HepG2 (cell line): ENCODE results near the gene CCT7. TPM values are rescaled to one million over a fixed set of nuclear protein-coding genes. Genes with fewer than 3 reads are reported as not detected.
A peak's percentile ranks its signal among the peaks of the same experiment; 100 is the strongest.

Experiments
- ATAC-seq: fragments of 200-7000 bp; cut with Tn5 transposase; 3 replicates; pipeline ENCODE4 v1.9.1; 2020; ENCODE audit warnings: mild to moderate bottlenecking, moderate library complexity
- BruUV-seq: library from RNA; stranded (reverse); fragments of 400-500 nt; replicated peaks from 2 replicates; lab custom pipeline; 2021; lab: Mats Ljungman, UMichigan
- CTCF ChIA-PET: fragments of 300-600 bp; formaldehyde crosslinking; extraction: SDS; loops from one replicate; lab custom pipeline; 2021; ENCODE audit warnings: low total read pairs, inconsistent platforms, low intra/inter-chr PET ratio; lab: Yijun Ruan, JAX
- POLR2A ChIA-PET: fragments of 350-600 bp; sonication (Branson Sonifier 250); formaldehyde crosslinking; loops from one replicate; lab custom pipeline; 2020; ENCODE audit warnings: antibody characterized with exemption, inconsistent platforms; lab: Yijun Ruan, JAX
- DNase-seq: peaks from one replicate; pipeline ENCODE4 v3.0.0-alpha.2; 2015; ENCODE audit warnings: low spot score
- FAIRE-seq: peaks from 3 replicates; lab custom pipeline; 2011; peaks lifted over from hg19 to GRCh38; lab: Jason Lieb, UNC
- H2AFZ ChIP-seq: one replicate; pipeline ENCODE4 v1.6.1; 2011; ENCODE audit warnings: low read length, inconsistent platforms
- H3K27ac ChIP-seq: fragments of 300-600 bp; 3 replicates; pipeline ENCODE4 v1.8.0; 2011; ENCODE audit warnings: mixed run types, mild to moderate bottlenecking, mixed read lengths, low read length, inconsistent platforms; ENCODE audit not compliant: insufficient read depth; ENCODE audit errors: extremely low read length
- H3K27me3 ChIP-seq, 2 experiments: fragments of 200-600 bp in 1 of 2; 2 replicates in 1 of 2; 3 replicates in 1 of 2; pipeline versions ENCODE4 v1.6.0 to v1.8.0; 2011; ENCODE audit warnings: low read length in 2 of 2, mild to moderate bottlenecking in 2 of 2, moderate library complexity in 2 of 2, inconsistent platforms in 1 of 2; ENCODE audit not compliant: insufficient read depth in 2 of 2, control insufficient read depth in 1 of 2
- H3K36me3 ChIP-seq, 2 experiments: fragments of 200-600 bp in 1 of 2; replicated peaks in 1 of 2; 2 replicates in 1 of 2; 3 replicates in 1 of 2; pipeline versions ENCODE4 v1.5.1 to v1.8.0; 2011; ENCODE audit warnings: low read length in 2 of 2, inconsistent platforms in 1 of 2; ENCODE audit not compliant: insufficient read depth in 2 of 2, control insufficient read depth in 1 of 2
- H3K4me1 ChIP-seq: 2 replicates; pipeline ENCODE4 v1.5.1; 2012; ENCODE audit warnings: low read length, inconsistent platforms; ENCODE audit not compliant: insufficient read depth
- H3K4me2 ChIP-seq: 2 replicates; pipeline ENCODE4 v1.6.0; 2011; ENCODE audit warnings: low read depth, low read length, inconsistent platforms
- H3K4me3 ChIP-seq, 3 experiments: fragments of 200-600 bp in 1 of 3; sonication (generic), shearing (Covaris generic) in 1 of 3; replicated peaks in 1 of 3; 2 replicates each; pipeline ENCODE4 v1.5.1; 2011 to 2016; ENCODE audit warnings: low read length in 3 of 3, inconsistent platforms in 2 of 3, low read depth in 2 of 3, mild to moderate bottlenecking in 2 of 3, control low read depth in 1 of 3, mixed read lengths in 1 of 3; ENCODE audit not compliant: insufficient read depth in 1 of 3
- H3K79me2 ChIP-seq: one replicate; pipeline ENCODE4 v1.6.1; 2011; ENCODE audit warnings: low read length, inconsistent platforms; ENCODE audit not compliant: insufficient read depth
- H3K9ac ChIP-seq: 2 replicates; pipeline ENCODE4 v1.6.0; 2011; ENCODE audit warnings: mild to moderate bottlenecking, low read depth, low read length, inconsistent platforms; ENCODE audit not compliant: insufficient read depth
- H3K9me3 ChIP-seq: 2 replicates; pipeline ENCODE4 v1.5.1; 2012; ENCODE audit warnings: mild to moderate bottlenecking, low read length
- H4K20me1 ChIP-seq: 2 replicates; pipeline ENCODE4 v1.6.0; 2011; ENCODE audit warnings: inconsistent platforms, mild to moderate bottlenecking, low read length, moderate library complexity; ENCODE audit not compliant: insufficient read depth
- DMTF1 ChIP-seq: sonication (generic); formaldehyde crosslinking; IDR thresholded peaks from 2 replicates; pipeline ENCODE4 v1.4.0; 2020; ENCODE audit warnings: mild to moderate bottlenecking, missing genetic modification reagents
- HDAC6 ChIP-seq: fragments of 200-600 bp; sonication (generic); IDR thresholded peaks from 2 replicates; pipeline ENCODE4 v1.7.0; 2017; ENCODE audit warnings: mild to moderate bottlenecking, antibody characterized with exemption, low read length, low read depth
- KAT8 ChIP-seq: IDR thresholded peaks from 2 replicates; pipeline ENCODE4 v1.6.1; 2016; ENCODE audit warnings: missing genetic modification reagents, missing compliant biosample characterization
- KDM2A ChIP-seq: sonication (generic); formaldehyde crosslinking; IDR thresholded peaks from 2 replicates; pipeline ENCODE4 v1.4.0; 2020; ENCODE audit warnings: low read depth, missing genetic modification reagents, borderline replicate concordance
- MEF2D ChIP-seq: sonication (generic); formaldehyde crosslinking; IDR thresholded peaks from 2 replicates; pipeline ENCODE4 v1.5.1; 2020; ENCODE audit warnings: mild to moderate bottlenecking, missing genetic modification reagents
- NR2F6 ChIP-seq, 2 experiments: IDR thresholded peaks; 2 replicates each; pipeline ENCODE4 v1.6.1; 2016; ENCODE audit warnings: antibody characterized with exemption in 1 of 2, mild to moderate bottlenecking in 1 of 2
- PBX2 ChIP-seq: IDR thresholded peaks from 2 replicates; pipeline ENCODE4 v1.6.1; 2016; ENCODE audit warnings: control low read depth
- RBFOX2 ChIP-seq: fragments of 200-400 bp; formaldehyde crosslinking; IDR thresholded peaks from 2 replicates; pipeline ENCODE4 v1.6.1; 2017; ENCODE audit warnings: low read depth, mild to moderate bottlenecking, low read length
- SAFB2 ChIP-seq: sonication (generic); formaldehyde crosslinking; IDR thresholded peaks from 2 replicates; pipeline ENCODE4 v1.5.1; 2020; ENCODE audit warnings: missing genetic modification reagents, low read depth, mild to moderate bottlenecking, borderline replicate concordance
- TIGD3 ChIP-seq: sonication (generic); formaldehyde crosslinking; IDR thresholded peaks from 2 replicates; pipeline ENCODE4 v1.5.1; 2020; ENCODE audit warnings: mild to moderate bottlenecking, missing genetic modification reagents, borderline replicate concordance
- ZMAT3 ChIP-seq: sonication (generic); formaldehyde crosslinking; conservative IDR thresholded peaks from 2 replicates; pipeline ENCODE4 v1.7.0; 2021; ENCODE audit warnings: missing genetic modification reagents
- ZNF225 ChIP-seq: sonication (generic); formaldehyde crosslinking; IDR thresholded peaks from 2 replicates; pipeline ENCODE4 v1.4.0; 2020; ENCODE audit warnings: mild to moderate bottlenecking, missing genetic modification reagents
- ZNF3 ChIP-seq: IDR thresholded peaks from 2 replicates; pipeline ENCODE4 v1.7.0; 2017; ENCODE audit warnings: inconsistent platforms
- ZNF460 ChIP-seq: sonication (generic); formaldehyde crosslinking; IDR thresholded peaks from 2 replicates; pipeline ENCODE4 v1.5.1; 2020; ENCODE audit warnings: missing genetic modification reagents, mild to moderate bottlenecking, borderline replicate concordance
- ZNF569 ChIP-seq: sonication (generic); formaldehyde crosslinking; IDR thresholded peaks from 2 replicates; pipeline ENCODE4 v1.5.0; 2020; ENCODE audit warnings: mild to moderate bottlenecking, missing genetic modification reagents, moderate library complexity, borderline replicate concordance
- ZNF629 ChIP-seq: sonication (generic); formaldehyde crosslinking; conservative IDR thresholded peaks from 2 replicates; pipeline ENCODE4 v1.5.0; 2020; ENCODE audit warnings: missing genetic modification reagents
- ZNF766 ChIP-seq: sonication (generic); formaldehyde crosslinking; IDR thresholded peaks from 2 replicates; pipeline ENCODE4 v1.5.0; 2020; ENCODE audit warnings: missing genetic modification reagents, borderline replicate concordance
- ZNF879 ChIP-seq: sonication (generic); formaldehyde crosslinking; IDR thresholded peaks from 2 replicates; pipeline ENCODE4 v1.8.1; 2023; ENCODE audit warnings: missing genetic modification reagents
- WGBS: methylation state at CpG from one replicate; pipeline ENCODE4 v1.1.6; 2017; ENCODE audit warnings: low lambda C conversion rate; 5-methylcytosine and 5-hydroxymethylcytosine counted together
- in situ Hi-C: cut with HindIII; loops from 2 replicates; pipeline ENCODE4 v1.10.0; 2017; ENCODE audit warnings: low pct_unique_long_range_greater_than_20kb; ENCODE audit not compliant: extremely low pct_ligation_motif_present
- intact Hi-C: fragments of 100-400 bp; cut with micrococcal nuclease; formaldehyde crosslinking; loops from one replicate; pipeline ENCODE4 v1.10.0; 2022; ENCODE audit not compliant: unreplicated experiment
- polyA plus RNA-seq, 8 experiments: library from polyadenylated mRNA; depleted of rRNA in 3 of 8; stranded (reverse) in 7 of 8; unstranded in 1 of 8; fragments of >200 nt; fragmentation: Illumina TruSeq in 4 of 8; extraction: Trizol in 4 of 8; gene quantifications; 2 replicates each; pipeline versions ENCODE4 v1.2.1 to v1.2.3, GENCODE V29; 2011 to 2016; ENCODE audit warnings: low read depth in 4 of 8, missing spikeins in 1 of 8, mixed read lengths in 1 of 8; ENCODE audit not compliant: insufficient read depth in 1 of 8
- total RNA-seq, 5 experiments: library from RNA; depleted of rRNA; stranded (reverse); fragments of >200 nt; fragmentation: Illumina TruSeq; extraction: Trizol; gene quantifications; 2 replicates each; pipeline ENCODE4 v1.2.3, GENCODE V29; 2016; ENCODE audit warnings: low read depth in 1 of 5

CCT7 gene
- total and polyA plus RNA-seq, 2 of the 13 experiments (the other 11 are each of a cell fraction or from before 2014, with no cell fraction given) = 347 to 517 TPM

GRCh38 chr2:73283545-73284295 lies 49.6 kb downstream of the CCT7 start:
- Histone ChIP-seq H3K9ac (peak overlapping the region; percentile 74), H3K4me3 (peak overlapping the region; percentile 61 to 87 (median 85)), H4K20me1 (no peaks in the 10 kb centered on the region), H3K36me3 (no peaks in the 10 kb centered on the region), H3K4me2 (peak overlapping the region; percentile 98), H2AFZ (no peak overlapping the region), H3K9me3 (no peaks in the 10 kb centered on the region), H3K79me2 (peaks cover 8% of the 10 kb centered on the region), H3K27ac (peak overlapping the region; percentile 50), H3K27me3 (no peaks in the 10 kb centered on the region; a peak in 1 of 5 replicates), H3K4me1 (peaks cover 25% of the 10 kb centered on the region)
- POLR2A ChIA-PET = interaction anchor here (0.7 to 1.2 kb wide), 3 partner anchors 21 to 71 kb away, joined by 3 to 5 read pairs (median 4); partner anchors contain the start of gene CCT7
- in situ Hi-C loops = no loop called here
- intact Hi-C loops = loop anchor here (5.0 kb wide), 1 partner anchor 51 kb away; the partner anchor contains the start of genes CCT7 and PRADC1
- 0% methylated on average over 26 of the region's 43 CpGs for WGBS
- DNase-seq (no peak), FAIRE-seq (peak; percentile 62), ATAC-seq (peak; percentile 78)
- CTCF ChIA-PET = no interaction called here
- no TSS peak for BruUV-seq
- TF ChIP-seq ZNF879 = no peak
- 0 out of 2 replicates have a peak, but pooled peaks have one; percentile 25 for TF ChIP-seq SAFB2
- no peak for TF ChIP-seq ZNF629
- no peak for TF ChIP-seq MEF2D (CRISPR knock-in tag)
- peak; percentile 64; the same call in 1 of the 2 replicates for TF ChIP-seq ZNF225 (CRISPR knock-in tag)
- TF ChIP-seq NR2F6 (IDR thresholded peaks at IDR 0.05) = no peak
- no peak for TF ChIP-seq NR2F6 (CRISPR knock-in tag; IDR thresholded peaks at IDR 0.05)
- TF ChIP-seq ZNF569 = 0 out of 2 replicates have a peak, but pooled peaks have one; percentile 65
- no peak for TF ChIP-seq DMTF1 (CRISPR knock-in tag)
- no peak for TF ChIP-seq PBX2 (CRISPR knock-in tag)
- TF ChIP-seq ZNF3 = no peak
- TF ChIP-seq KDM2A = 0 out of 2 replicates have a peak, but pooled peaks have one; percentile 47
- TF ChIP-seq ZNF766 (CRISPR knock-in tag) = no peak
- TF ChIP-seq RBFOX2 = peak; percentile 49; the same call in 1 of the 2 replicates
- peak; percentile 28; the same call in 1 of the 2 replicates for TF ChIP-seq ZMAT3 (CRISPR knock-in tag)
- TF ChIP-seq HDAC6 = no peak
- peak; percentile 11; the same call in 1 of the 2 replicates for TF ChIP-seq KAT8 (CRISPR knock-in tag)
- TF ChIP-seq TIGD3 = no peak
- no peak for TF ChIP-seq ZNF460
